Thyroid gland (tissue), 4 donors: Measurements from ENCODE around the gene SLC10A4. TPM values are rescaled to one million over a fixed set of nuclear protein-coding genes. Genes with fewer than 3 reads are reported as not detected.
A peak's percentile ranks its signal among the peaks of the same experiment; 100 is the strongest.

Experiments
- DNase-seq, 2 donors: peaks; one replicate each; pipeline ENCODE4 v3.0.0-alpha.2; 2019
- H3K27ac ChIP-seq, 3 donors: fragments of 200-600 bp; sonication (generic); 1 replicate in 2 of 3; 2 replicates in 1 of 3; pipeline ENCODE4 v1.5.1; 2016 to 2019; ENCODE audit warnings: mild to moderate bottlenecking in 1 of 3, moderate library complexity in 1 of 3
- H3K27me3 ChIP-seq: fragments of 200-600 bp; sonication (generic); one replicate; pipeline ENCODE4 v1.5.1; 2019
- H3K36me3 ChIP-seq, 2 donors: fragments of 200-600 bp; sonication (generic); one replicate each; pipeline ENCODE4 v1.5.1; 2016 to 2019
- H3K4me1 ChIP-seq, 2 donors: fragments of 200-600 bp; sonication (generic); one replicate each; pipeline ENCODE4 v1.5.1; 2017 to 2019
- H3K4me3 ChIP-seq, 3 donors: fragments of 200-600 bp; sonication (generic); replicated peaks in 1 of 3; 1 replicate in 2 of 3; 2 replicates in 1 of 3; pipeline ENCODE4 v1.5.1; 2016; ENCODE audit warnings: mild to moderate bottlenecking in 1 of 3
- H3K9me3 ChIP-seq: fragments of 200-600 bp; sonication (generic); one replicate; pipeline ENCODE4 v1.5.1; 2017
- POLR2A ChIP-seq, 2 donors: fragments of 450-650 bp; IDR thresholded peaks; one replicate each; pipeline ENCODE4 v1.6.1; 2017; ENCODE audit warnings: antibody characterized with exemption in 2 of 2, mild to moderate bottlenecking in 2 of 2, moderate library complexity in 1 of 2
- WGBS, 2 donors: methylation state at CpG; one replicate each; pipeline ENCODE4 v1.1.5; 2017; 5-methylcytosine and 5-hydroxymethylcytosine counted together
- intact Hi-C: fragments of 100-400 bp; cut with DNase I; formaldehyde crosslinking; loops from one replicate; pipeline ENCODE4 v1.15.1; 2023
- total RNA-seq, 4 donors: library from RNA; depleted of rRNA; stranded (reverse); fragments of >200 nt; gene quantifications; one replicate each; pipeline ENCODE4 v1.2.3, GENCODE V29; 2016
- TF ChIP-seq, protein P1 (sequence below), 6 experiments: fragments of 200-600 bp in 3 of 6; fragments of 450-650 bp in 3 of 6; sonication (generic) in 3 of 6; IDR thresholded peaks; one replicate each; pipeline ENCODE4 v1.5.1; 2016 to 2019; ENCODE audit warnings: antibody characterized with exemption in 6 of 6, mild to moderate bottlenecking in 2 of 6, inconsistent platforms in 1 of 6, moderate library complexity in 1 of 6

SLC10A4 gene
- total RNA-seq, 4 donors from 2014 or later, result 0.13 TPM; not detected in 3

- intact Hi-C loops, result no loop called here
- DNase-seq, result no peak
- no peak overlapping the region for H3K4me3 ChIP-seq
- no peak for TF ChIP-seq POLR2A (IDR thresholded peaks at IDR 0.05)
- TF ChIP-seq, protein P1, sequence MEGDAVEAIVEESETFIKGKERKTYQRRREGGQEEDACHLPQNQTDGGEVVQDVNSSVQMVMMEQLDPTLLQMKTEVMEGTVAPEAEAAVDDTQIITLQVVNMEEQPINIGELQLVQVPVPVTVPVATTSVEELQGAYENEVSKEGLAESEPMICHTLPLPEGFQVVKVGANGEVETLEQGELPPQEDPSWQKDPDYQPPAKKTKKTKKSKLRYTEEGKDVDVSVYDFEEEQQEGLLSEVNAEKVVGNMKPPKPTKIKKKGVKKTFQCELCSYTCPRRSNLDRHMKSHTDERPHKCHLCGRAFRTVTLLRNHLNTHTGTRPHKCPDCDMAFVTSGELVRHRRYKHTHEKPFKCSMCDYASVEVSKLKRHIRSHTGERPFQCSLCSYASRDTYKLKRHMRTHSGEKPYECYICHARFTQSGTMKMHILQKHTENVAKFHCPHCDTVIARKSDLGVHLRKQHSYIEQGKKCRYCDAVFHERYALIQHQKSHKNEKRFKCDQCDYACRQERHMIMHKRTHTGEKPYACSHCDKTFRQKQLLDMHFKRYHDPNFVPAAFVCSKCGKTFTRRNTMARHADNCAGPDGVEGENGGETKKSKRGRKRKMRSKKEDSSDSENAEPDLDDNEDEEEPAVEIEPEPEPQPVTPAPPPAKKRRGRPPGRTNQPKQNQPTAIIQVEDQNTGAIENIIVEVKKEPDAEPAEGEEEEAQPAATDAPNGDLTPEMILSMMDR (IDR thresholded peaks at IDR 0.05), result no peak
- WGBS, 2 donors, result 51 to 59% methylated on average over 22 of the region's 22 CpGs
- H3K27ac ChIP-seq, result no peak overlapping the region
- H3K36me3 ChIP-seq, result no peaks in the 10 kb centered on the region
- H3K9me3 ChIP-seq, result no peaks in the 10 kb centered on the region
- H3K27me3 ChIP-seq, result peaks cover 14% of the 10 kb centered on the region
- H3K4me1 ChIP-seq, result peaks cover 4 to 13% of the 10 kb centered on the region in 2 donors
Measured at GRCh38 chr4:48484494-48485168, 1.5 kb downstream of the SLC10A4 start.

GRCh38 chr4:48489683-48490011 is 6.5 kb downstream of the SLC10A4 start:
- H3K27me3 ChIP-seq, result peaks cover 14% of the 10 kb centered on the region
- intact Hi-C loops, result no loop called here
- H3K27ac ChIP-seq, result no peak overlapping the region
- H3K36me3 ChIP-seq, result no peaks in the 10 kb centered on the region
- DNase-seq, result no peak
- peaks cover 0 to 13% of the 10 kb centered on the region in 2 donors for H3K4me1 ChIP-seq
- H3K9me3 ChIP-seq, result no peaks in the 10 kb centered on the region
- TF ChIP-seq POLR2A (IDR thresholded peaks at IDR 0.05), result no peak
- TF ChIP-seq, protein P1 (IDR thresholded peaks at IDR 0.05), result no peak
- H3K4me3 ChIP-seq, result peak overlapping the region in 1 of 3 donors; percentile 15
- WGBS, 2 donors, result 20 to 38% methylated on average over 11 to 14 of the region's 14 CpGs

DNA sequence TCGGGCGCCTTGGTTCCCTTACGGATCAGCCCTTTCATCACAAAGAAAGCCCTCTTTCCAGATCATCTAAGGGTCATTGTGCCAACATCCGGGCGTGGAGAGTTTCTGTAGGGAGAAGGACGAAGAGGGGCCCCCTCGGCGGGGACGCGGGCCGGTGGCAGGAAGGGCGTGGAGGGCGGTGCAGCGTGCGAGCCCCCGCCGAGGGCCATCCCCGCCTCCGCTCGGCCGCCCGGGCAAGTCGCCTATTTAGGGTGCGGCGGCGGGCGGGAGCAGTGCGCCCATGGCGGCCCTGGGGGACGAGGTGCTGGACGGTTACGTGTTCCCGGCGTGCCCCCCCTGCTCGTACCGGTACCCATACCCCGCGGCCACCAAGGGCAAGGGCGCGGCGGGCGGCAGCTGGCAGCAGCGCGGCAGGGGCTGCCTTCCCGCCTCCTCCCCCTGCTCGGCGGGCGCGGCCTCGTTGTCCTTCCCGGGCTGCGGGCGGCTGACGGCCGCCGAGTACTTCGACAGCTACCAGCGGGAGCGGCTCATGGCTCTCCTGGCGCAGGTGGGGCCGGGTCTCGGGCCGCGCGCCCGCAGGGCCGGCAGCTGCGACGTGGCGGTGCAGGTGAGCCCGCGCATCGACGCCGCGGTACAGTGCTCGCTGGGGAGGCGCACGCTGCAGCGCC is 7.0 kb downstream of the SLC10A4 start, which contains the start of gene ZAR1:
ZAR1 (plus strand) TSS at position 241 of the 668 bp plus-strand sequence; CDS start at position 281, 40 bp downstream.
- Histone ChIP-seq H3K36me3 (no peaks in the 10 kb centered on the region), H3K4me3 (peak within 1 kb of the TSS in 1 of 3 donors; percentile 15), H3K9me3 (no peaks in the 10 kb centered on the region), H3K27me3 (peaks cover 14% of the 10 kb centered on the region), H3K27ac (no peak within 1 kb of the TSS), H3K4me1 (peaks cover 0 to 13% of the 10 kb centered on the region in 2 donors)
- no peak for TF ChIP-seq POLR2A (IDR thresholded peaks at IDR 0.05)
- TF ChIP-seq, protein P1 (IDR thresholded peaks at IDR 0.05), result no peak
- DNase-seq, result no peak
- 2 to 4% methylated on average over 4 to 11 of the region's 80 CpGs for whole genome bisulfite sequencing, 2 donors
- intact Hi-C loops, result no loop called here

DNA sequence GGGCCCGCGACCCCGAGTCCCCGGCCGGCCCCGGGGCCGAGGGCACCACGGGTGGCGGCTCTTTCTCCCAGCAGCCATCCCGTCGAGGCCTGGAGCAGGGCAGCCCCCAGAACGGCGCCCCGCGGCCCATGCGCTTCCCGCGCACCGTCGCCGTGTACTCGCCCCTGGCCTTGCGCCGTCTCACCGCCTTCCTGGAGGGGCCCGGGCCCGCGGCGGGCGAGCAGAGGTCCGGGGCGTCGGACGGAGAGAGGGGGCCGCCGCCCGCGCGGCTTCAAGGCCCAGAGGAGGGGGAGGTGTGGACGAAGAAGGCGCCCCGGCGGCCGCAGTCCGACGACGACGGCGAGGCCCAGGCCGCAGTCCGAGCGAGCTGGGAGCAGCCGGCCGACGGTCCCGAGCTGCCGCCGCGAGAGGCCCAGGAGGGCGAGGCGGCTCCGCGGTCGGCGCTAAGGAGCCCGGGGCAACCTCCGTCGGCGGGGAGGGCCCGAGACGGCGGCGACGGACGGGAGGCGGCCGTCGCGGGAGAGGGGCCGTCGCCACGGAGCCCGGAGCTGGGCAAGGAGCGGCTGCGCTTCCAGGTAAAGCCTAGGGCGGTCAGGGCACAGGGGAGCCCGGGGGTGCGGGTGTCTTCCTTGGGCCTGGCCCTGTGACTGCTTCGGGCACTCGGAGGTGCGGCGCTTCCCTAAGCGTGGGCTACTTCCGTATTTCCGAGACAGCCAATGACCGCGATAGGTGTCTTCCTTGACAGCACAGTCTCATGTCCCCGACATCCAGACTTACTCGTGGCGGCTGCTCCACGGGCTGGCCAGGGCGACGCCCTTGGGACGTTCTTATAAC is 7.8 kb downstream of the SLC10A4 start:
- no peaks in the 10 kb centered on the region for H3K36me3 ChIP-seq
- intact Hi-C loops, result no loop called here
- peaks cover 0 to 13% of the 10 kb centered on the region in 2 donors for H3K4me1 ChIP-seq
- H3K27ac ChIP-seq, result no peak overlapping the region
- no peak for DNase-seq
- 16 to 28% methylated on average over 7 to 23 of the region's 104 CpGs for WGBS, 2 donors
- H3K4me3 ChIP-seq, result no peak overlapping the region
- no peaks in the 10 kb centered on the region for H3K9me3 ChIP-seq
- TF ChIP-seq, protein P1 (IDR thresholded peaks at IDR 0.05), result no peak
- no peak for TF ChIP-seq POLR2A (IDR thresholded peaks at IDR 0.05)
- peaks cover 14% of the 10 kb centered on the region for H3K27me3 ChIP-seq
